ENCODE results near the gene YAP1.
A peak's percentile ranks its signal among the peaks of the same experiment; 100 is the strongest.

Gene YAP1

DNA sequence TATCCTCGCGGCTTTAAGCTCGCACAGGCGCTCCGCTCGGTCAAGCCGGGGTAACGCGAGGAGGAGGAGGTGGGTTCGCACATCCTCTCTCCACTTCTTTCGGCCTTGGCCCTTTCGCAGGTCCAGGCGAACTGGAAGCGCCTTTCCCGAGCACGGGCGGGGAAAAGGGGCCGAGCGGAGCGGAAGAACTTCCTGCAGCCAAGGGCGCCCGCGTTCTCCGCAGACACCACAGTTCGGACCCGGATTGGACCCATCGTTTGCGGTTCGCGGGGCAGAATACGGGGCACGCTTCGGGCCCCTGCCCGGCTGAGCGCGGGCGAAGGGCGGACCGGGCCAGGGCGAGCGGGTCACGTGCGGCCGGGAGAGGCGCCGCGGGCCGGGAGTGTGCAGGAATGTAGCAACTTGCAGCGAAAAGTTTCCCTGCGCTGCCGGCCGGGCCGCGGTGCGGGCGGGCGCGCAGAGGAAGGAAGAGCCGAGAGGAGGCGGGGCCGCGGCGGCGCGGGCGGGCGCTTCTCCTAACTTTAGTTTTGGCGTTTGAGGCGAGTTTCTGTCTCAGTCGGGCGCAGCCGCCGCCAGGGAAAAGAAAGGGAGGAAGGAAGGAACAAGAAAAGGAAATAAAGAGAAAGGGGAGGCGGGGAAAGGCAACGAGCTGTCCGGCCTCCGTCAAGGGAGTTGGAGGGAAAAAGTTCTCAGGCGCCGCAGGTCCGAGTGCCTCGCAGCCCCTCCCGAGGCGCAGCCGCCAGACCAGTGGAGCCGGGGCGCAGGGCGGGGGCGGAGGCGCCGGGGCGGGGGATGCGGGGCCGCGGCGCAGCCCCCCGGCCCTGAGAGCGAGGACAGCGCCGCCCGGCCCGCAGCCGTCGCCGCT is at the start of gene YAP1:
TSS of gene YAP1 (plus strand) at position 552 of the 865 bp plus-strand sequence. CDS start 402 bp downstream, outside the sequence.
- Histone ChIP-seq H3K27ac (ENCODE audit: low read depth, low read length) (peak within 1 kb of the TSS; percentile 98), H3K36me3 (ENCODE audit: insufficient read depth, low read length) (peaks cover 7% of the 10 kb centered on the region), H3K4me3 (ENCODE audit: low read depth, low read length) (peak within 1 kb of the TSS; percentile 96), H2AFZ (ENCODE audit: low read length, unreplicated experiment) (peak within 1 kb of the TSS; percentile 86), H3K79me2 (ENCODE audit: control insufficient read depth, insufficient read depth, low read length, unreplicated experiment) (peaks cover 48% of the 10 kb centered on the region), H3K27me3 (ENCODE audit: insufficient read depth, low read length) (no peaks in the 10 kb centered on the region), H3K4me1 (ENCODE audit: control insufficient read depth, insufficient read depth, low read length, unreplicated experiment) (peaks cover 29% of the 10 kb centered on the region)

- no peak overlapping the region for H3K4me3 ChIP-seq (ENCODE audit: low read depth, low read length)
- H3K79me2 ChIP-seq (ENCODE audit: control insufficient read depth, insufficient read depth, low read length, unreplicated experiment), result no peaks in the 10 kb centered on the region
- H3K27ac ChIP-seq (ENCODE audit: low read depth, low read length), result no peak overlapping the region
- no peak overlapping the region for H2AFZ ChIP-seq (ENCODE audit: low read length, unreplicated experiment)
- H3K4me1 ChIP-seq (ENCODE audit: control insufficient read depth, insufficient read depth, low read length, unreplicated experiment), result no peaks in the 10 kb centered on the region
- H3K27me3 ChIP-seq (ENCODE audit: insufficient read depth, low read length), result no peaks in the 10 kb centered on the region
- H3K36me3 ChIP-seq (ENCODE audit: insufficient read depth, low read length), result peaks cover 7% of the 10 kb centered on the region
Measured at GRCh38 chr11:102061276-102061675, 49.0 kb upstream of the YAP1 start.

- Histone ChIP-seq H3K36me3 (ENCODE audit: insufficient read depth, low read length) (peaks cover 7% of the 10 kb centered on the region), H3K79me2 (ENCODE audit: control insufficient read depth, insufficient read depth, low read length, unreplicated experiment) (no peaks in the 10 kb centered on the region), H2AFZ (ENCODE audit: low read length, unreplicated experiment) (no peak overlapping the region), H3K27me3 (ENCODE audit: insufficient read depth, low read length) (no peaks in the 10 kb centered on the region), H3K27ac (ENCODE audit: low read depth, low read length) (no peak overlapping the region), H3K4me1 (ENCODE audit: control insufficient read depth, insufficient read depth, low read length, unreplicated experiment) (no peaks in the 10 kb centered on the region), H3K4me3 (ENCODE audit: low read depth, low read length) (no peak overlapping the region)
Measured at GRCh38 chr11:102062106-102062505, 48.1 kb upstream of the YAP1 start.

DNA sequence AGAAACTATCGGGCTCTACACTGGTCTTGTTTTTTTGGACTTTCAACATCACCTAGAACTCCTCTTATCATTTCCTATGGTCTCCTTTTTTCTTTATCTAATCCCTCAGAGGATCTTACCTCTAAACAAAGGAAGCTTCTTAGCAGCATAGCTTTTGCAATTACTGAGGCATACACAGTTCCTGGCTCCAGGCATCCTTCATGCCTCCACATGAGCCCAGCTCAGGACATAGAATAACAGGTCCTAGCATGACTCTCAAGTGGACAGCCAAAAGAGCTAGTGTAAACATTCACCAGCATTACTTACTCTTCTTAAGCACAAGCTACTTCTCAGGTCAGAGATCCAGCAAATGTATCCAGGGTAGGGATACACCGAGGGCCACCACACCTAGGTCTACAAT is 45.9 kb upstream of the YAP1 start:
- H3K79me2 ChIP-seq (ENCODE audit: control insufficient read depth, insufficient read depth, low read length, unreplicated experiment), result no peaks in the 10 kb centered on the region
- no peak overlapping the region for H3K27ac ChIP-seq (ENCODE audit: low read depth, low read length)
- no peak overlapping the region for H2AFZ ChIP-seq (ENCODE audit: low read length, unreplicated experiment)
- H3K27me3 ChIP-seq (ENCODE audit: insufficient read depth, low read length), result no peaks in the 10 kb centered on the region
- H3K4me3 ChIP-seq (ENCODE audit: low read depth, low read length), result no peak overlapping the region
- H3K36me3 ChIP-seq (ENCODE audit: insufficient read depth, low read length), result peaks cover 5% of the 10 kb centered on the region; the same call in 1 of the 2 replicates
- H3K4me1 ChIP-seq (ENCODE audit: control insufficient read depth, insufficient read depth, low read length, unreplicated experiment), result no peaks in the 10 kb centered on the region

DNA sequence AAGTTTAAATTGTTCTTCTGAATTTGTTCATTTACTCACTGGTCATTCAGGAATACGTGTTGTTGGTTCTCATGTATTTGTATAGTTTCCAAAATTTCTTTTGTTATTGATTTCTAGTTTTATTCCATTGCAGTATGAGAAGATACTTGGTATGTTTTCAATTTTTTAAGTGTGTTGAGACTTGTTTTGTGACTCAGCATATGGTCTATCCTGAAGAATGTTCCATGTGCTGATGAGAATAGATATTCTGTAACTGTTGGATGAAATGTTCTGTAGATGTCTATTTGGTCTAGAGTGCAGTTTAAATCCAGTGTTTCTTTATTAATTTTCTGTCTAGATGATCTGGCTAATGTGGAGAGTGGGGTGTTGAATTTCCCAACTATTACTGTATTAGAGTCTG is 39.5 kb upstream of the YAP1 start:
- peaks cover 18% of the 10 kb centered on the region for H3K36me3 ChIP-seq (ENCODE audit: insufficient read depth, low read length)
- no peaks in the 10 kb centered on the region for H3K4me1 ChIP-seq (ENCODE audit: control insufficient read depth, insufficient read depth, low read length, unreplicated experiment)
- H2AFZ ChIP-seq (ENCODE audit: low read length, unreplicated experiment), result no peak overlapping the region
- no peaks in the 10 kb centered on the region for H3K79me2 ChIP-seq (ENCODE audit: control insufficient read depth, insufficient read depth, low read length, unreplicated experiment)
- no peaks in the 10 kb centered on the region for H3K27me3 ChIP-seq (ENCODE audit: insufficient read depth, low read length)
- no peak overlapping the region for H3K4me3 ChIP-seq (ENCODE audit: low read depth, low read length)
- no peak overlapping the region for H3K27ac ChIP-seq (ENCODE audit: low read depth, low read length)

GRCh38 chr11:102071497-102072472 is 38.5 kb upstream of the YAP1 start:
- Histone ChIP-seq H3K27me3 (ENCODE audit: insufficient read depth, low read length) (no peaks in the 10 kb centered on the region), H3K79me2 (ENCODE audit: control insufficient read depth, insufficient read depth, low read length, unreplicated experiment) (no peaks in the 10 kb centered on the region), H3K4me1 (ENCODE audit: control insufficient read depth, insufficient read depth, low read length, unreplicated experiment) (no peaks in the 10 kb centered on the region)

GRCh38 chr11:102073253-102073652 is 37.0 kb upstream of the YAP1 start:
- no peak overlapping the region for H2AFZ ChIP-seq (ENCODE audit: low read length, unreplicated experiment)
- no peak overlapping the region for H3K4me3 ChIP-seq (ENCODE audit: low read depth, low read length)
- no peaks in the 10 kb centered on the region for H3K4me1 ChIP-seq (ENCODE audit: control insufficient read depth, insufficient read depth, low read length, unreplicated experiment)
- H3K27me3 ChIP-seq (ENCODE audit: insufficient read depth, low read length), result no peaks in the 10 kb centered on the region
- peaks cover 18% of the 10 kb centered on the region for H3K36me3 ChIP-seq (ENCODE audit: insufficient read depth, low read length)
- no peaks in the 10 kb centered on the region for H3K79me2 ChIP-seq (ENCODE audit: control insufficient read depth, insufficient read depth, low read length, unreplicated experiment)
- H3K27ac ChIP-seq (ENCODE audit: low read depth, low read length), result no peak overlapping the region

More at GRCh38 chr11:102071497-102072472, 38.5 kb upstream of the YAP1 start:
- no peak overlapping the region for H2AFZ ChIP-seq (ENCODE audit: low read length, unreplicated experiment)
- no peak overlapping the region for H3K27ac ChIP-seq (ENCODE audit: low read depth, low read length)
- peaks cover 18% of the 10 kb centered on the region for H3K36me3 ChIP-seq (ENCODE audit: insufficient read depth, low read length)
- no peak overlapping the region for H3K4me3 ChIP-seq (ENCODE audit: low read depth, low read length)

DNA sequence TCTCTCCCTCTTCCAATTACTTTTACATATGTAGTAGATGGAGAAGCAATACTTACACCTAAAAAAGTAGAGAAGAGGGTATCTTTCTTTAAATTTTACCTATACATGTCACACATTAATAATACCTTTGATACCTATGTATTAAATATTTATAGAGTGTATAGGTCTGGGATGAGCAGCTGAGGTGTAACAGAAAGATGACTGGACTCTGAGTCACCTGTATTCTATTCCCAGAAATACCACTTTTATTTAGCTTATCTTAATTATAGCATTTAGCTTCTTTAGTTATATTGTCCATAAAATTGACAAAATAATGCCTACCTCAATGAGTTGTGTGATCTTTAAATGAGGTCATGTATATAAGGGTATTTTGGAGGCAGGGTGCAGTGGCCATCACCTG is 30.6 kb upstream of the YAP1 start:
- no peaks in the 10 kb centered on the region for H3K79me2 ChIP-seq (ENCODE audit: control insufficient read depth, insufficient read depth, low read length, unreplicated experiment)
- H3K27me3 ChIP-seq (ENCODE audit: insufficient read depth, low read length), result no peaks in the 10 kb centered on the region
- no peak overlapping the region for H3K4me3 ChIP-seq (ENCODE audit: low read depth, low read length)
- H3K36me3 ChIP-seq (ENCODE audit: insufficient read depth, low read length), result no peaks in the 10 kb centered on the region
- H2AFZ ChIP-seq (ENCODE audit: low read length, unreplicated experiment), result no peak overlapping the region
- H3K4me1 ChIP-seq (ENCODE audit: control insufficient read depth, insufficient read depth, low read length, unreplicated experiment), result no peaks in the 10 kb centered on the region
- no peak overlapping the region for H3K27ac ChIP-seq (ENCODE audit: low read depth, low read length)

DNA sequence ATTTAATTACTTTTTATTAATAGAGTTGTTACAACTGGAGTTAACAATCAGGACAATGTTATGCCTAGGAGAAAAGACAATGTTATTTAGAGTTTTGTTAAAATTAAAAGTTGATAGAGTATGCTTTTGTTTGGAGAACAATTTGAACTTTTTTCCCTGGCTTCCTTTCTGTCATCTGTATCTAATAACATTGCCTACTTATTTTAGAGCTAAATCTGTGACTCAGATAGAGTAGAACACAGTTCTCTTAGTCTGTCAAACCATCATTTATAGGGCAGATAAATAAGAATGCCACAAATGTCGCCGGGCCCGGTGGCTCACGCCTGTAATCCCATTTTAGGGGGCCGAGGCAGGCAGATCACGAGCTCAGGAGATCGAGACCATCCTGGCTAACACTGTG is 28.9 kb upstream of the YAP1 start:
- Histone ChIP-seq H3K27ac (ENCODE audit: low read depth, low read length) (no peak overlapping the region), H3K4me1 (ENCODE audit: control insufficient read depth, insufficient read depth, low read length, unreplicated experiment) (no peaks in the 10 kb centered on the region), H3K79me2 (ENCODE audit: control insufficient read depth, insufficient read depth, low read length, unreplicated experiment) (no peaks in the 10 kb centered on the region), H3K4me3 (ENCODE audit: low read depth, low read length) (no peak overlapping the region), H2AFZ (ENCODE audit: low read length, unreplicated experiment) (no peak overlapping the region), H3K27me3 (ENCODE audit: insufficient read depth, low read length) (no peaks in the 10 kb centered on the region), H3K36me3 (ENCODE audit: insufficient read depth, low read length) (no peaks in the 10 kb centered on the region)

DNA sequence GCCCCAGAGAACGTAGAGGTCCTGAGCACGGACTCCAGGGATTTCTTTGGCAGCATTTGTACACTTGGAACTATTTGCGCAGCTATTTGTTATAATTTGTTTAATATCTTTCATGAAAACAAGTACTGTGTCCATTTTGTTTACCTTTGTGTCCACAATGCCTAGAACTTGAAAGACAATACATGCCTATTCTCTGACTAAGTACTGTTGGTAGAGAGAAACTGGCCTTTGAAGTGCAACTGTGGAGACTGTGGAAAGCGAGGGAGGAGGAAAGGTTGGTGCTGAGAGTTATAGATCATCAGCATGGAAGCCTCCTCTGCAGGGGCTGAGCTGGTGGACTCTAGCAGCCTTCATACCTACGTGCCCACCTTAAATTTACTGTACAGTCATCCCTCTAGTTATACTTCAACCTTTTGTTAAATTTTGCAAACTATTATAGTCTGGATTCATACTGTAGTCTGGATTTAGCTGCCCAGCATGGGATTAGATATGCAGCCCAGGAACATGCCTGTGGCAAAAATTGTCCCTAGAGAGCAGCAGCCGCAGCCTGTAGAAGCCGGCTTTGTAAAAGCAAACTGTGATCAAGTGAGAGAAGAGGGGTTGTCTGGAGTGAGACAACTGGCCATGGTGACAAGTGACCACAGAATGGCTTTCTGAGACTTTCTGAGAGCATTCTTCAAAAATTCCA is 24.2 kb upstream of the YAP1 start:
- H3K79me2 ChIP-seq (ENCODE audit: control insufficient read depth, insufficient read depth, low read length, unreplicated experiment), result no peaks in the 10 kb centered on the region
- no peaks in the 10 kb centered on the region for H3K36me3 ChIP-seq (ENCODE audit: insufficient read depth, low read length)
- no peak overlapping the region for H2AFZ ChIP-seq (ENCODE audit: low read length, unreplicated experiment)
- H3K4me1 ChIP-seq (ENCODE audit: control insufficient read depth, insufficient read depth, low read length, unreplicated experiment), result no peaks in the 10 kb centered on the region
- H3K27me3 ChIP-seq (ENCODE audit: insufficient read depth, low read length), result no peaks in the 10 kb centered on the region
- H3K27ac ChIP-seq (ENCODE audit: low read depth, low read length), result no peak overlapping the region
- no peak overlapping the region for H3K4me3 ChIP-seq (ENCODE audit: low read depth, low read length)

Data from ACC112 (cell line).